Heart left ventricle (tissue), 13 donors: ENCODE results near the gene TNFAIP8L2.

Source experiments
- POLR2A ChIP-seq, 2 donors: fragments of 450-650 bp; IDR thresholded peaks; one replicate each; pipeline ENCODE4 v1.6.1; 2017; ENCODE audit warnings: antibody characterized with exemption in 2 of 2, mild to moderate bottlenecking in 2 of 2, moderate library complexity in 2 of 2
- TF ChIP-seq, protein P1 (sequence below), 12 donors: fragments of 200-600 bp; sonication (generic) in 4 of 12; IDR thresholded peaks; one replicate each; pipeline versions ENCODE4 v1.5.0 to v1.8.0; 2018 to 2022; ENCODE audit warnings: antibody characterized with exemption in 12 of 12, mild to moderate bottlenecking in 5 of 12
- donor health status: ischemic (EF 13 %, LVEDD 7.1; RV severe dilation, severe dysfunction).
- donor health status: DM: no; HTN: yes; CAD: no.
- donor health status: DM: no; HTN: no; CAD: no.
- donor health status: ischemic (EF 25% LVEDD 6.9; RV normal size, moderate dysfunction).
- donor health status: ischemic (EF 25% LVEDD 5.7; RV mildly dilated, moderate dysfunction).
- donor health status: ischemic (EF 35%, LVEDD 5.7; RV mildly dilated, moderate dysfunction).
- donor health status: nonischemic (EF 11% LVEDD 7.7; RV severe dilation, severe dysfunction).
- donor health status: DM: yes; HTN: yes; CAD: no.
- donor health status: PGD.
- donor health status: ischemic (EF 29% LVEDD 5.4; RV normal size, mild dysfunction).
- donor health status: nonischemic (EF 23%, LVEDD 6.1; RV moderate dilation, normal function).

DNA sequence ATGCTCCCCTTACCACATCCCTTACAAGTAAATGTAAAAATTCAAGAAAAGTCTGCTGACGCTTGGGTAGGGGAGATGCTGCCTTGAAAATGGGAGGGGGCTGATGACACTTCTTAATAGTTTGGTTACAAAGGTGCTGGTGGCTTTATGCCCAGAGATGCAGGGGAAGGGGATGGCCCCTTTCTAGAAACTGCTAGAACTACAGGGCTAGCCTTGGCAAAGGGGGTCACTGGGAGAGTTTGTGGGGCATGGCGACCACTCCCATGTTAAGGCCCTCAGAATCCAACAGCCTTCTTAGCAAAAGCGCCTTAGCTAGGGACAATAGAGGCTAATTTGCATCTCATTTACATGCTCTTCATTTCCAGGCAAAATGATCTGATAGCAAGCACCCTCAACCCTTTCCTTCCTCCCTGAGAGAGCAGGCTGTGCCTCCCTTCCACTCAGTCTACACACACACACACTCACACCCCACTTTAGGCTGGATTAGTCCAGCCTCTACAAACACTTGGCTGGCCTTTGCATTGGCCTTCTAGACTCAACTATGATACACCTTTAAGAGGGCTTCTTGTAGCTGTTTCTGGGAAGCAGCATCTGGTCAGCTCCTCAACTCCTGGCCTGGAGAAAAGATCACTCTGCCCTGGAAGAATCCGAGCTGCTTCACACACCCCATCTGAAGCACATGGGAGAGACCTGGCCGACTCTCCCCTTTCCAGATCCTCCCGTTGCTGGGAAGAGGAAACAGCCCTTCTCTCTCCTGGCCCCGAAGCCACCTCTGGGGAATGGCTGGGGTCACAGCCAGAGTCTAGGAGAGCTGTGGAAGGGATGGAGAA is 11.8 kb upstream of the TNFAIP8L2 start:
- TF ChIP-seq, protein P1, sequence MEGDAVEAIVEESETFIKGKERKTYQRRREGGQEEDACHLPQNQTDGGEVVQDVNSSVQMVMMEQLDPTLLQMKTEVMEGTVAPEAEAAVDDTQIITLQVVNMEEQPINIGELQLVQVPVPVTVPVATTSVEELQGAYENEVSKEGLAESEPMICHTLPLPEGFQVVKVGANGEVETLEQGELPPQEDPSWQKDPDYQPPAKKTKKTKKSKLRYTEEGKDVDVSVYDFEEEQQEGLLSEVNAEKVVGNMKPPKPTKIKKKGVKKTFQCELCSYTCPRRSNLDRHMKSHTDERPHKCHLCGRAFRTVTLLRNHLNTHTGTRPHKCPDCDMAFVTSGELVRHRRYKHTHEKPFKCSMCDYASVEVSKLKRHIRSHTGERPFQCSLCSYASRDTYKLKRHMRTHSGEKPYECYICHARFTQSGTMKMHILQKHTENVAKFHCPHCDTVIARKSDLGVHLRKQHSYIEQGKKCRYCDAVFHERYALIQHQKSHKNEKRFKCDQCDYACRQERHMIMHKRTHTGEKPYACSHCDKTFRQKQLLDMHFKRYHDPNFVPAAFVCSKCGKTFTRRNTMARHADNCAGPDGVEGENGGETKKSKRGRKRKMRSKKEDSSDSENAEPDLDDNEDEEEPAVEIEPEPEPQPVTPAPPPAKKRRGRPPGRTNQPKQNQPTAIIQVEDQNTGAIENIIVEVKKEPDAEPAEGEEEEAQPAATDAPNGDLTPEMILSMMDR (IDR thresholded peaks at IDR 0.05): no peak
- no peak for TF ChIP-seq POLR2A (IDR thresholded peaks at IDR 0.05)
